CD4-positive, alpha-beta T cell treated with Interleukin-15 for 4 hours (primary cell): ENCODE results near the gene JADE3.

Source experiments
- DNase-seq: peaks from one replicate; pipeline ENCODE4 v3.0.0-alpha.2; 2020; ENCODE audit warnings: low spot score

The JADE3 gene

GRCh38 chrX:46912098-46912602 lies at the start of gene JADE3:
TSS of gene JADE3 (plus strand) at chrX:46912421. CDS start at chrX:46984895, 72,474 bp downstream.
- DNase-seq, result peak; percentile 0

GRCh38 chrX:46863072-46863471 lies 49.1 kb upstream of the JADE3 start:
- DNase-seq, result no peak

- DNase-seq, result no peak
Measured at GRCh38 chrX:46864606-46865005, 47.6 kb upstream of the JADE3 start.

- DNase-seq, result no peak
Measured at GRCh38 chrX:46865281-46865680, 46.9 kb upstream of the JADE3 start.

GRCh38 chrX:46866726-46867125 lies 45.5 kb upstream of the JADE3 start:
- no peak for DNase-seq

- no peak for DNase-seq
Measured at GRCh38 chrX:46873746-46874145, 38.5 kb upstream of the JADE3 start.

- DNase-seq, result no peak
Measured at GRCh38 chrX:46876901-46877300, 35.3 kb upstream of the JADE3 start.

- DNase-seq, result no peak
Measured at GRCh38 chrX:46882266-46882665, 30.0 kb upstream of the JADE3 start.

GRCh38 chrX:46884799-46885198 lies 27.4 kb upstream of the JADE3 start:
- DNase-seq, result no peak

GRCh38 chrX:46898207-46898606 lies 14.0 kb upstream of the JADE3 start:
- no peak for DNase-seq

- peak; percentile 44 for DNase-seq
Measured at GRCh38 chrX:46903458-46904242, 8.6 kb upstream of the JADE3 start.

- no peak for DNase-seq
Measured at GRCh38 chrX:46904626-46905025, 7.6 kb upstream of the JADE3 start.

- DNase-seq, result no peak
Measured at GRCh38 chrX:46910415-46910814, 1.8 kb upstream of the JADE3 start.

- no peak for DNase-seq
Measured at GRCh38 chrX:46912603-46913491, 626 bp downstream of the JADE3 start.

GRCh38 chrX:46913667-46914066 lies 1.4 kb downstream of the JADE3 start:
- DNase-seq, result no peak

- no peak for DNase-seq
Measured at GRCh38 chrX:46916273-46916672, 4.1 kb downstream of the JADE3 start.

- no peak for DNase-seq
Measured at GRCh38 chrX:46917622-46918021, 5.4 kb downstream of the JADE3 start.

GRCh38 chrX:46918434-46918833 lies 6.2 kb downstream of the JADE3 start:
- DNase-seq, result no peak

GRCh38 chrX:46920235-46920634 lies 8.0 kb downstream of the JADE3 start:
- DNase-seq, result no peak

GRCh38 chrX:46922611-46923010 lies 10.4 kb downstream of the JADE3 start:
- no peak for DNase-seq

- no peak for DNase-seq
Measured at GRCh38 chrX:46927718-46928117, 15.5 kb downstream of the JADE3 start.

- no peak for DNase-seq
Measured at GRCh38 chrX:46929439-46930261, 17.4 kb downstream of the JADE3 start.
